ENCODE measurements around the gene AGTPBP1. TPM values are rescaled to one million over a fixed set of nuclear protein-coding genes. Genes with fewer than 3 reads are reported as not detected.
"Not testable (repeated sequence)": the region's sequence is repeated elsewhere in the genome, so short reads cannot be mapped to it uniquely, and the experiment has no call there.

The AGTPBP1 gene
- total RNA-seq, 2 experiments from 2014 or later, result 24.2 to 37.2 TPM

DNA sequence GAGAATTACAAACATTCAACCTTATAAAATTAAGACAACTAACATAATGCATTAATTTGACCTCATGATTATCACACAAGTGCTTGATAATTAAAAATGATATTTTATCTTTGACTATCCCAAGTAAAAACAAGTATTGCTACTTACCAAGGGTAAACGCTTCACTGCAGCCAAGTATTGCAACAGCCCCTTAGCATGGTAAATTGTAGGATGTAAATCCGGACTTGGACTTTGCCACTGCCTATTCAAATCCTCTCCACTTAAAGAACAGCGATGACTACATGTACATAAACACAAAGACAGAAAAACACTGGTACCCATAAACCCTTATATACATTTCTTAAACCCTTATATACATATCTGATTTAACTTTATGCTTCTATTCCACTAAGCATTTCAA is 155.1 kb downstream of the AGTPBP1 start:
- Histone ChIP-seq H3K9me2 (ENCODE audit: insufficient read depth, low read length) (no peaks in the 10 kb centered on the region), H3K79me2 (ENCODE audit: insufficient read depth, low read depth, low read length) (no peaks in the 10 kb centered on the region), H4K20me1 (ENCODE audit: insufficient read depth, low read length) (no peaks in the 10 kb centered on the region), H3K4me2 (ENCODE audit: low read length) (no peak overlapping the region), H3K4me3 (ENCODE audit: low read depth, low read length, poor library complexity, severe bottlenecking) (no peak overlapping the region), H3K27ac (ENCODE audit: low read depth, low read length, poor library complexity, severe bottlenecking) (no peak overlapping the region), H3K36me3 (ENCODE audit: insufficient read depth, low read length) (peaks cover 14% of the 10 kb centered on the region), H3K4me1 (ENCODE audit: insufficient read depth, low read length, poor library complexity, severe bottlenecking) (no peaks in the 10 kb centered on the region), H2AFZ (ENCODE audit: low read length) (no peak overlapping the region), H3K9me3 (ENCODE audit: low read length) (no peaks in the 10 kb centered on the region)
- CTCF ChIA-PET (ENCODE audit: unreplicated experiment), result no interaction called here
- TF ChIP-seq, protein P1, sequence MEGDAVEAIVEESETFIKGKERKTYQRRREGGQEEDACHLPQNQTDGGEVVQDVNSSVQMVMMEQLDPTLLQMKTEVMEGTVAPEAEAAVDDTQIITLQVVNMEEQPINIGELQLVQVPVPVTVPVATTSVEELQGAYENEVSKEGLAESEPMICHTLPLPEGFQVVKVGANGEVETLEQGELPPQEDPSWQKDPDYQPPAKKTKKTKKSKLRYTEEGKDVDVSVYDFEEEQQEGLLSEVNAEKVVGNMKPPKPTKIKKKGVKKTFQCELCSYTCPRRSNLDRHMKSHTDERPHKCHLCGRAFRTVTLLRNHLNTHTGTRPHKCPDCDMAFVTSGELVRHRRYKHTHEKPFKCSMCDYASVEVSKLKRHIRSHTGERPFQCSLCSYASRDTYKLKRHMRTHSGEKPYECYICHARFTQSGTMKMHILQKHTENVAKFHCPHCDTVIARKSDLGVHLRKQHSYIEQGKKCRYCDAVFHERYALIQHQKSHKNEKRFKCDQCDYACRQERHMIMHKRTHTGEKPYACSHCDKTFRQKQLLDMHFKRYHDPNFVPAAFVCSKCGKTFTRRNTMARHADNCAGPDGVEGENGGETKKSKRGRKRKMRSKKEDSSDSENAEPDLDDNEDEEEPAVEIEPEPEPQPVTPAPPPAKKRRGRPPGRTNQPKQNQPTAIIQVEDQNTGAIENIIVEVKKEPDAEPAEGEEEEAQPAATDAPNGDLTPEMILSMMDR (conservative IDR thresholded peaks at IDR 0.05; ENCODE audit: low read length), result no peak
- intact Hi-C loops (cut with micrococcal nuclease; ENCODE audit: unreplicated experiment), result no loop called here
- BruUV-seq (replicated peaks), result no TSS peak
- POLR2A ChIA-PET, result no interaction called here
- no peak for DNase-seq (ENCODE audit: low spot score)

DNA sequence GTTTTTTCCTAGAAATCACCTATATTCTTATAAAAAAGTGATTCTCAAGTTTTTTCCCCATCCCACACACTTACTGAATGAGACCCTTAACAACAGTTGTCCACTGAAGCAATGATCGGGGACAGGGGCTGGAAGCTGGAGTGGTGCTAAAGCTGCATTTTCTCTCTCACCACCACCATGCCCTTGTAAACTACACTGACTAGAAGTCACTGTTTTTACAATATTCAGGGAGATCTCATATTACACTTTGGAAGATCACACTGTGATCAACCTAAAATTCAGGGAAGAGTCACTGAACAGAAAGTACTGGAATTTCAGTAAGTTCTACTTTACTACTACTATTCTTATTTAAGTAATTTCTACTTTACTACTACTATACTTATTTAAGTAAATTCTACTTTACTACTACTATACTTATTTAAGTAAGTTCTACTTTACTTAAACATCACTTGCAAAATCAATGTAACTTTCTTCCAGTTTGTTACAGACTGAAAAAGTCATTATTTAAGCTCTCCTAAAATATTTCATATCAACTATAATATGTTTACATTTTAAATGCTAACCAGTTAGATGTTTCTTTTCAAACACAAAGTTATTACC is 164.3 kb downstream of the AGTPBP1 start:
- intact Hi-C loops (cut with micrococcal nuclease; ENCODE audit: unreplicated experiment), result no loop called here
- Histone ChIP-seq H3K9me3 (ENCODE audit: low read length) (no peaks in the 10 kb centered on the region), H3K9me2 (ENCODE audit: insufficient read depth, low read length) (no peaks in the 10 kb centered on the region), H3K36me3 (ENCODE audit: insufficient read depth, low read length) (peaks cover 5% of the 10 kb centered on the region; the same call in 1 of the 2 replicates), H3K4me2 (ENCODE audit: low read length) (no peak overlapping the region), H3K4me3 (ENCODE audit: low read depth, low read length, poor library complexity, severe bottlenecking) (no peak overlapping the region), H3K27ac (ENCODE audit: low read depth, low read length, poor library complexity, severe bottlenecking) (no peak overlapping the region), H2AFZ (ENCODE audit: low read length) (no peak overlapping the region), H3K4me1 (ENCODE audit: insufficient read depth, low read length, poor library complexity, severe bottlenecking) (no peaks in the 10 kb centered on the region), H3K79me2 (ENCODE audit: insufficient read depth, low read depth, low read length) (no peaks in the 10 kb centered on the region), H4K20me1 (ENCODE audit: insufficient read depth, low read length) (no peaks in the 10 kb centered on the region)
- ChIA-PET CTCF (ENCODE audit: unreplicated experiment) (no interaction called here), POLR2A (interaction anchor here (1.0 to 1.2 kb wide), 2 partner anchors 14 to 20 kb away, joined by 3 read pairs; no protein-coding TSS in a partner anchor)
- BruUV-seq (replicated peaks), result no TSS peak
- no peak for DNase-seq (ENCODE audit: low spot score)
- TF ChIP-seq, protein P1 (conservative IDR thresholded peaks at IDR 0.05; ENCODE audit: low read length), result no peak
- TF ChIP-seq EZH2phosphoT487 (IDR thresholded peaks at IDR 0.05; ENCODE audit: borderline replicate concordance, low read depth, low read length), result no peak

DNA sequence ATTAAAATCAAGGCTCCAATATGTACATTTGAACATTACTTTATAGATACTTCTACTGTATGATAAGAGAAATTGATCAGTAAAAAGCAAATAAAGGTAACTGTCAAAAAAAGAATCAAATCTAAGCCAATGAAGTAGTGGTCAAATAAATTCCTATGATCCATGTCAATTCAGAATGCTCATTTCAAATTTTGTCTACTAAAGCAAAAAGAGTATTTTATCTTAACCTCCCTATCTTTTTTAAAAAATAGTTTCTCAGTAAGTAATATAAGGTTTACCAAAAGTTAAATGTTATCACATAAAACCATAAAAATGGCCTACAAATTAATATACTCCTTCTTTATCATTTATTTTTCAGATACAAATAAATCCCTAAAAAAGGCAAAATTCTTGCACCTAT is 165.9 kb downstream of the AGTPBP1 start:
- CTCF ChIA-PET (ENCODE audit: unreplicated experiment), result no interaction called here
- no peaks in the 10 kb centered on the region for H3K9me2 ChIP-seq (ENCODE audit: insufficient read depth, low read length)
- BruUV-seq (replicated peaks), result no TSS peak
- H3K79me2 ChIP-seq (ENCODE audit: insufficient read depth, low read depth, low read length), result no peaks in the 10 kb centered on the region
- peaks cover 5% of the 10 kb centered on the region; the same call in 1 of the 2 replicates for H3K36me3 ChIP-seq (ENCODE audit: insufficient read depth, low read length)
- no peak for DNase-seq (ENCODE audit: low spot score)
- no peak for TF ChIP-seq EZH2phosphoT487 (IDR thresholded peaks at IDR 0.05; ENCODE audit: borderline replicate concordance, low read depth, low read length)
- TF ChIP-seq, protein P1 (conservative IDR thresholded peaks at IDR 0.05; ENCODE audit: low read length), result no peak
- H3K9me3 ChIP-seq (ENCODE audit: low read length), result no peaks in the 10 kb centered on the region
- H2AFZ ChIP-seq (ENCODE audit: low read length), result no peak overlapping the region
- no peaks in the 10 kb centered on the region for H3K4me1 ChIP-seq (ENCODE audit: insufficient read depth, low read length, poor library complexity, severe bottlenecking)
- H4K20me1 ChIP-seq (ENCODE audit: insufficient read depth, low read length), result no peaks in the 10 kb centered on the region
- H3K27ac ChIP-seq (ENCODE audit: low read depth, low read length, poor library complexity, severe bottlenecking), result no peak overlapping the region
- no peak overlapping the region for H3K4me2 ChIP-seq (ENCODE audit: low read length)
- no peak overlapping the region for H3K4me3 ChIP-seq (ENCODE audit: low read depth, low read length, poor library complexity, severe bottlenecking)
- intact Hi-C loops (cut with micrococcal nuclease; ENCODE audit: unreplicated experiment), result no loop called here
- POLR2A ChIA-PET, result no interaction called here

DNA sequence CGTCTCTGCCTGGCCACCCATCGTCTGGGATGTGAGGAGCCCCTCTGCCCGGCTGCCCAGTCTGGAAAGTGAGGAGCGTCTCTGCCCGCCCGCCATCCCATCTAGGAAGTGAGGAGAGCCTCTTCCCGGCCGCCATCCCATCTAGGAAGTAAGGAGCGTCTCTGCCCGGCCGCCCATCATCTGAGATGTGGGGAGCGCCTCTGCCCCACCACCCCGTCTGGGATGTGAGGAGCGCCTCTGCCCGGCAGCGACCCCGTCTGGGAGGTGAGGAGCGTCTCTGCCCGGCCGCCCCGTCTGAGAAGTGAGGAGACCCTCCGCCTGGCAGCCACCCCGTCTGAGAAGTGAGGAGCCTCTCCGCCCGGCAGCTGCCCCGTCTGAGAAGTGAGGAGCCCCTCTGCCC is 168.2 kb downstream of the AGTPBP1 start:
- H3K9me2 ChIP-seq (ENCODE audit: insufficient read depth, low read length); H3K4me3 ChIP-seq (ENCODE audit: low read depth, low read length, poor library complexity, severe bottlenecking); DNase-seq (ENCODE audit: low spot score); H4K20me1 ChIP-seq (ENCODE audit: insufficient read depth, low read length); BruUV-seq (replicated peaks); H3K4me1 ChIP-seq (ENCODE audit: insufficient read depth, low read length, poor library complexity, severe bottlenecking); H3K79me2 ChIP-seq (ENCODE audit: insufficient read depth, low read depth, low read length); H2AFZ ChIP-seq (ENCODE audit: low read length); intact Hi-C loops (cut with micrococcal nuclease; ENCODE audit: unreplicated experiment); POLR2A ChIA-PET; H3K4me2 ChIP-seq (ENCODE audit: low read length); H3K9me3 ChIP-seq (ENCODE audit: low read length); CTCF ChIA-PET (ENCODE audit: unreplicated experiment); H3K27ac ChIP-seq (ENCODE audit: low read depth, low read length, poor library complexity, severe bottlenecking); H3K36me3 ChIP-seq (ENCODE audit: insufficient read depth, low read length): not testable (repeated sequence)
